ENCODE measurements around the gene AHCTF1. TPM values are rescaled to one million over a fixed set of nuclear protein-coding genes. Genes with fewer than 3 reads are reported as not detected.
"Not testable (repeated sequence)": the region's sequence is repeated elsewhere in the genome, so short reads cannot be mapped to it uniquely, and the experiment has no call there.

The AHCTF1 gene
- total RNA-seq, 1 experiment from 2014 or later: 44.3 TPM

DNA sequence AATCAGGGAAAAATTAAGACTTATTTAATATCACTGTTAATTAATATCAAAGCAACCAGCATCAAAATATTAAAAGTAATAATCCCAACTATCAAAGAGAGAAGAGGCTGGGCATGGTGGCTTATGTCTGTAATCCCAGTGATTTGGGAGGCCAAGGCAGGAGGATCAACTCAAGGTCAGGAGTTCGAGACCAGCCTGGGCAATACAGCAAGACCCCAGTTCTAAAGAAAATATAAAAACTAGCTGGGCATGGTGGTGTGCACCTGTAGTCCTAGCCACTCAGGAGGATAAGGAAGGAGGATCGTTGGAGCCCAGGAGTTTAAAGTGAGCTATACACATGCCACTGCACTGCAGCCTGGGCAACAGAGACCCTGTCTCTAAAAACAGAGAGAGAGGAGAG, 43.2 kb downstream of the AHCTF1 start:
- Histone ChIP-seq H2BK20ac (ENCODE audit: low read depth, low read length, poor library complexity, severe bottlenecking) (no peak overlapping the region), H4K5ac (ENCODE audit: insufficient read length, low read depth, low read length) (no peak overlapping the region), H4K91ac (ENCODE audit: insufficient read length, low read depth, low read length) (no peak overlapping the region), H2AFZ (ENCODE audit: low read length) (no peak overlapping the region), H3K27ac (ENCODE audit: insufficient read length, low read depth, low read length) (no peak overlapping the region), H4K20me1 (ENCODE audit: control insufficient read depth, insufficient read depth, insufficient read length) (no peaks in the 10 kb centered on the region), H2BK12ac (ENCODE audit: insufficient read length, low read depth, low read length) (no peak overlapping the region), H3K4ac (ENCODE audit: low read depth, low read length) (no peak overlapping the region), H3T11ph (ENCODE audit: low read length) (no peak overlapping the region), H3K9me3 (ENCODE audit: control insufficient read depth, low read depth, low read length) (no peaks in the 10 kb centered on the region), H2BK5ac (ENCODE audit: insufficient read length, low read length) (no peak overlapping the region), H3K79me2 (ENCODE audit: insufficient read depth, low read length) (no peaks in the 10 kb centered on the region), H3K9ac (ENCODE audit: extremely low read depth, insufficient read length, low read length) (no peak overlapping the region), H3K23me2 (ENCODE audit: insufficient read length, low read depth, low read length, poor library complexity, severe bottlenecking) (no peaks in the 10 kb centered on the region), H3K4me1 (ENCODE audit: insufficient read depth, low read length) (no peaks in the 10 kb centered on the region), H2AK5ac (ENCODE audit: insufficient read length, low read length) (no peak overlapping the region), H3K79me1 (ENCODE audit: insufficient read depth, low read depth, low read length, poor library complexity, severe bottlenecking) (no peaks in the 10 kb centered on the region), H3K4me2 (ENCODE audit: insufficient read depth, insufficient read length, low read length) (no peak overlapping the region), H3K18ac (ENCODE audit: insufficient read length, low read depth, low read length) (no peak overlapping the region), H3K27me3 (ENCODE audit: insufficient read depth, low read length) (no peaks in the 10 kb centered on the region), H3K56ac (ENCODE audit: insufficient read length, low read depth, low read length) (no peak overlapping the region), H2BK15ac (ENCODE audit: low read depth, low read length) (no peak overlapping the region), H4K8ac (replicated peaks; ENCODE audit: insufficient read length, low read depth, low read length) (no peak overlapping the region), H2BK120ac (ENCODE audit: low read depth, low read length, poor library complexity, severe bottlenecking) (no peak overlapping the region), H3K14ac (ENCODE audit: insufficient read depth, low read length) (no peak overlapping the region), H3K23ac (ENCODE audit: insufficient read length, low read depth, low read length) (no peak overlapping the region)
- TF ChIP-seq CTCF (conservative IDR thresholded peaks at IDR 0.05): no peak
- Mint-ChIP-seq H3K9me3 (no peaks in the 10 kb centered on the region), H3K27ac (no peak overlapping the region), H3K36me3 (ENCODE audit: insufficient read depth in 1 of 3, low read depth in 3 of 3) (peaks cover 22 to 69% (median 49%) of the 10 kb centered on the region in 3 experiments; a peak in 6 of 7 replicates), H3K4me3 (no peak overlapping the region), H3K27me3 (ENCODE audit: low read depth) (no peaks in the 10 kb centered on the region), H3K4me1 (no peaks in the 10 kb centered on the region)
- no peak for DNase-seq
- no CpG with 5 or more reads among the region's 2 CpGs for WGBS (ENCODE audit: extremely low coverage, insufficient read length, low lambda C conversion rate)

GRCh38 chr1:246885389-246885788, 46.4 kb downstream of the AHCTF1 start:
- not testable (repeated sequence) for H3K4me1 ChIP-seq (ENCODE audit: insufficient read depth, low read length); H3K27ac ChIP-seq (ENCODE audit: insufficient read length, low read depth, low read length); H2BK20ac ChIP-seq (ENCODE audit: low read depth, low read length, poor library complexity, severe bottlenecking); H3K56ac ChIP-seq (ENCODE audit: insufficient read length, low read depth, low read length); H2AFZ ChIP-seq (ENCODE audit: low read length); H3K79me2 ChIP-seq (ENCODE audit: insufficient read depth, low read length); H3K4me3 Mint-ChIP-seq; H3K27me3 ChIP-seq (ENCODE audit: insufficient read depth, low read length); H3K9me3 Mint-ChIP-seq; H2BK5ac ChIP-seq (ENCODE audit: insufficient read length, low read length); H4K20me1 ChIP-seq (ENCODE audit: control insufficient read depth, insufficient read depth, insufficient read length); H2AK5ac ChIP-seq (ENCODE audit: insufficient read length, low read length); H3T11ph ChIP-seq (ENCODE audit: low read length); H3K23ac ChIP-seq (ENCODE audit: insufficient read length, low read depth, low read length); H4K91ac ChIP-seq (ENCODE audit: insufficient read length, low read depth, low read length); H3K18ac ChIP-seq (ENCODE audit: insufficient read length, low read depth, low read length); H3K23me2 ChIP-seq (ENCODE audit: insufficient read length, low read depth, low read length, poor library complexity, severe bottlenecking); H3K79me1 ChIP-seq (ENCODE audit: insufficient read depth, low read depth, low read length, poor library complexity, severe bottlenecking); H4K5ac ChIP-seq (ENCODE audit: insufficient read length, low read depth, low read length); H3K9me3 ChIP-seq (ENCODE audit: control insufficient read depth, low read depth, low read length); H3K4me2 ChIP-seq (ENCODE audit: insufficient read depth, insufficient read length, low read length); H2BK120ac ChIP-seq (ENCODE audit: low read depth, low read length, poor library complexity, severe bottlenecking); H3K27me3 Mint-ChIP-seq (ENCODE audit: low read depth); H3K27ac Mint-ChIP-seq; H3K9ac ChIP-seq (ENCODE audit: extremely low read depth, insufficient read length, low read length); DNase-seq; H3K4ac ChIP-seq (ENCODE audit: low read depth, low read length); H4K8ac ChIP-seq (replicated peaks; ENCODE audit: insufficient read length, low read depth, low read length); H3K14ac ChIP-seq (ENCODE audit: insufficient read depth, low read length); H3K4me1 Mint-ChIP-seq; H2BK12ac ChIP-seq (ENCODE audit: insufficient read length, low read depth, low read length); H2BK15ac ChIP-seq (ENCODE audit: low read depth, low read length)
- peaks cover 15 to 63% (median 45%) of the 10 kb centered on the region in 3 experiments; a peak in 6 of 7 replicates for H3K36me3 Mint-ChIP-seq (ENCODE audit: insufficient read depth in 1 of 3, low read depth in 3 of 3)
- no CpG with 5 or more reads among the region's 5 CpGs for WGBS (ENCODE audit: extremely low coverage, insufficient read length, low lambda C conversion rate)

All from H9 (cell line).